ENCODE measurements around the gene GLIPR1L2. TPM values are rescaled to one million over a fixed set of nuclear protein-coding genes. Genes with fewer than 3 reads are reported as not detected.
"Not testable (repeated sequence)": the region's sequence is repeated elsewhere in the genome, so short reads cannot be mapped to it uniquely, and the experiment has no call there.

The GLIPR1L2 gene
- total RNA-seq: 0.57 TPM
- polyA plus RNA-seq: 2.1 TPM
- long read RNA-seq, donor 1: 0 reads
- long read RNA-seq, donor 2: 0 reads
- long read RNA-seq, donor 3: 0 reads
- long read RNA-seq, donor 4: 0 reads
- long read RNA-seq, donor 5, partial matches to known transcripts: 0 of 1 reads
- long read RNA-seq, donor 5, other reads (novel, unspliced or antisense): 0 of 1 reads
- long read RNA-seq, donor 6: 0 reads
- long read RNA-seq, donor 7: 0 reads
- long read RNA-seq, donor 8: 0 reads
- long read RNA-seq, donor 9, partial matches to known transcripts: 0 of 1 reads
- long read RNA-seq, donor 9, other reads (novel, unspliced or antisense): 0 of 1 reads
- long read RNA-seq, donor 10: 0 reads

- peak within 1 kb of the TSS; percentile 82 to 96 for H3K27ac ChIP-seq (ENCODE audit: low read depth in 1 of 2, low read length in 1 of 2)
- no peaks in the 10 kb centered on the region for H3K9me3 ChIP-seq (ENCODE audit: control insufficient read depth in 2 of 2, insufficient read depth in 1 of 2, low read length in 1 of 2)
- peak within 1 kb of the TSS; percentile 65 to 80 for H3K4me3 ChIP-seq (ENCODE audit: low read length in 2 of 2)
- no peaks in the 10 kb centered on the region for H3K27me3 ChIP-seq (ENCODE audit: control insufficient read depth in 2 of 2, insufficient read depth in 1 of 2, low read length in 1 of 2)
- H3K4me1 ChIP-seq (ENCODE audit: control insufficient read depth in 2 of 2, insufficient read depth in 2 of 2, low read length in 2 of 2): peaks cover 5 to 9% of the 10 kb centered on the region in 2 donors
- DNase-seq (ENCODE audit: low read depth in 6 of 9, low spot score in 9 of 9): peak; percentile 68 to 93 (median 81)
- WGBS: 3% methylated on average over 36 of the region's 36 CpGs
- H3K36me3 ChIP-seq (ENCODE audit: control insufficient read depth in 2 of 2, insufficient read depth in 2 of 2, low read length in 1 of 2): no peaks in the 10 kb centered on the region
Observed at GRCh38 chr12:75390899-75391538, at the start of gene GLIPR1L2. GLIPR1L2 (plus strand) TSS chr12:75391089; CDS start chr12:75391117, 28 bp downstream.

- H3K4me1 ChIP-seq (ENCODE audit: control insufficient read depth in 2 of 2, insufficient read depth in 2 of 2, low read length in 2 of 2): no peaks in the 10 kb centered on the region
Observed at GRCh38 chr12:75341873-75342272, 49.0 kb upstream of the GLIPR1L2 start.

GRCh38 chr12:75345531-75345930 is 45.4 kb upstream of the GLIPR1L2 start:
- Histone ChIP-seq H3K27ac (ENCODE audit: low read depth in 1 of 2, low read length in 1 of 2) (no peak overlapping the region), H3K36me3 (ENCODE audit: control insufficient read depth in 2 of 2, insufficient read depth in 2 of 2, low read length in 1 of 2) (no peaks in the 10 kb centered on the region), H3K4me3 (ENCODE audit: low read length in 2 of 2) (no peak overlapping the region), H3K9me3 (ENCODE audit: control insufficient read depth in 2 of 2, insufficient read depth in 1 of 2, low read length in 1 of 2) (peaks cover 0 to 4% of the 10 kb centered on the region in 2 donors), H3K4me1 (ENCODE audit: control insufficient read depth in 2 of 2, insufficient read depth in 2 of 2, low read length in 2 of 2) (peaks cover 5 to 9% of the 10 kb centered on the region in 2 donors), H3K27me3 (ENCODE audit: control insufficient read depth in 2 of 2, insufficient read depth in 1 of 2, low read length in 1 of 2) (no peaks in the 10 kb centered on the region)
- no peak for DNase-seq (ENCODE audit: low read depth in 6 of 9, low spot score in 9 of 9)
- WGBS: 95% methylated on average over 2 of the region's 2 CpGs

More at GRCh38 chr12:75341873-75342272, 49.0 kb upstream of the GLIPR1L2 start:
- WGBS: 99% methylated on average over 5 of the region's 5 CpGs
- Histone ChIP-seq H3K36me3 (ENCODE audit: control insufficient read depth in 2 of 2, insufficient read depth in 2 of 2, low read length in 1 of 2) (no peaks in the 10 kb centered on the region), H3K4me3 (ENCODE audit: low read length in 2 of 2) (no peak overlapping the region), H3K27ac (ENCODE audit: low read depth in 1 of 2, low read length in 1 of 2) (no peak overlapping the region), H3K9me3 (ENCODE audit: control insufficient read depth in 2 of 2, insufficient read depth in 1 of 2, low read length in 1 of 2) (peaks cover 0 to 4% of the 10 kb centered on the region in 2 donors), H3K27me3 (ENCODE audit: control insufficient read depth in 2 of 2, insufficient read depth in 1 of 2, low read length in 1 of 2) (no peaks in the 10 kb centered on the region)
- DNase-seq (ENCODE audit: low read depth in 6 of 9, low spot score in 9 of 9): no peak

GRCh38 chr12:75346215-75346614 is 44.7 kb upstream of the GLIPR1L2 start:
- WGBS: 95% methylated on average over 6 of the region's 6 CpGs
- not testable (repeated sequence) for H3K4me3 ChIP-seq (ENCODE audit: low read length in 2 of 2); H3K27me3 ChIP-seq (ENCODE audit: control insufficient read depth in 2 of 2, insufficient read depth in 1 of 2, low read length in 1 of 2); H3K9me3 ChIP-seq (ENCODE audit: control insufficient read depth in 2 of 2, insufficient read depth in 1 of 2, low read length in 1 of 2); DNase-seq (ENCODE audit: low read depth in 6 of 9, low spot score in 9 of 9); H3K36me3 ChIP-seq (ENCODE audit: control insufficient read depth in 2 of 2, insufficient read depth in 2 of 2, low read length in 1 of 2); H3K27ac ChIP-seq (ENCODE audit: low read depth in 1 of 2, low read length in 1 of 2)
- H3K4me1 ChIP-seq (ENCODE audit: control insufficient read depth in 2 of 2, insufficient read depth in 2 of 2, low read length in 2 of 2): peaks cover 5 to 10% of the 10 kb centered on the region in 2 donors

GRCh38 chr12:75349946-75350345 is 40.9 kb upstream of the GLIPR1L2 start:
- Histone ChIP-seq H3K9me3 (ENCODE audit: control insufficient read depth in 2 of 2, insufficient read depth in 1 of 2, low read length in 1 of 2) (peaks cover 0 to 2% of the 10 kb centered on the region in 2 donors), H3K36me3 (ENCODE audit: control insufficient read depth in 2 of 2, insufficient read depth in 2 of 2, low read length in 1 of 2) (no peaks in the 10 kb centered on the region), H3K27ac (ENCODE audit: low read depth in 1 of 2, low read length in 1 of 2) (no peak overlapping the region), H3K4me3 (ENCODE audit: low read length in 2 of 2) (no peak overlapping the region), H3K27me3 (ENCODE audit: control insufficient read depth in 2 of 2, insufficient read depth in 1 of 2, low read length in 1 of 2) (no peaks in the 10 kb centered on the region), H3K4me1 (ENCODE audit: control insufficient read depth in 2 of 2, insufficient read depth in 2 of 2, low read length in 2 of 2) (peaks cover 5 to 10% of the 10 kb centered on the region in 2 donors)
- no peak for DNase-seq (ENCODE audit: low read depth in 6 of 9, low spot score in 9 of 9)
- WGBS: 94% methylated on average over 4 of the region's 4 CpGs

GRCh38 chr12:75350413-75350812 is 40.5 kb upstream of the GLIPR1L2 start:
- Histone ChIP-seq H3K36me3 (ENCODE audit: control insufficient read depth in 2 of 2, insufficient read depth in 2 of 2, low read length in 1 of 2) (no peaks in the 10 kb centered on the region), H3K4me1 (ENCODE audit: control insufficient read depth in 2 of 2, insufficient read depth in 2 of 2, low read length in 2 of 2) (peaks cover 5 to 10% of the 10 kb centered on the region in 2 donors), H3K4me3 (ENCODE audit: low read length in 2 of 2) (no peak overlapping the region), H3K27ac (ENCODE audit: low read depth in 1 of 2, low read length in 1 of 2) (no peak overlapping the region), H3K9me3 (ENCODE audit: control insufficient read depth in 2 of 2, insufficient read depth in 1 of 2, low read length in 1 of 2) (peaks cover 0 to 2% of the 10 kb centered on the region in 2 donors), H3K27me3 (ENCODE audit: control insufficient read depth in 2 of 2, insufficient read depth in 1 of 2, low read length in 1 of 2) (no peaks in the 10 kb centered on the region)
- peak in 3 of 9 donors; percentile 4 to 46 (median 15) for DNase-seq (ENCODE audit: low read depth in 6 of 9, low spot score in 9 of 9)
- WGBS: 53% methylated on average over 2 of the region's 2 CpGs

GRCh38 chr12:75354011-75354410 is 36.9 kb upstream of the GLIPR1L2 start:
- H3K9me3 ChIP-seq (ENCODE audit: control insufficient read depth in 2 of 2, insufficient read depth in 1 of 2, low read length in 1 of 2): no peaks in the 10 kb centered on the region
- no peak for DNase-seq (ENCODE audit: low read depth in 6 of 9, low spot score in 9 of 9)
- H3K4me3 ChIP-seq (ENCODE audit: low read length in 2 of 2): no peak overlapping the region
- H3K4me1 ChIP-seq (ENCODE audit: control insufficient read depth in 2 of 2, insufficient read depth in 2 of 2, low read length in 2 of 2): peaks cover 5 to 10% of the 10 kb centered on the region in 2 donors
- H3K36me3 ChIP-seq (ENCODE audit: control insufficient read depth in 2 of 2, insufficient read depth in 2 of 2, low read length in 1 of 2): no peaks in the 10 kb centered on the region
- H3K27ac ChIP-seq (ENCODE audit: low read depth in 1 of 2, low read length in 1 of 2): no peak overlapping the region
- no peaks in the 10 kb centered on the region for H3K27me3 ChIP-seq (ENCODE audit: control insufficient read depth in 2 of 2, insufficient read depth in 1 of 2, low read length in 1 of 2)

- Histone ChIP-seq H3K27ac (ENCODE audit: low read depth in 1 of 2, low read length in 1 of 2) (no peak overlapping the region), H3K27me3 (ENCODE audit: control insufficient read depth in 2 of 2, insufficient read depth in 1 of 2, low read length in 1 of 2) (no peaks in the 10 kb centered on the region), H3K4me3 (ENCODE audit: low read length in 2 of 2) (no peak overlapping the region), H3K9me3 (ENCODE audit: control insufficient read depth in 2 of 2, insufficient read depth in 1 of 2, low read length in 1 of 2) (peaks cover 0 to 5% of the 10 kb centered on the region in 2 donors), H3K4me1 (ENCODE audit: control insufficient read depth in 2 of 2, insufficient read depth in 2 of 2, low read length in 2 of 2) (no peaks in the 10 kb centered on the region), H3K36me3 (ENCODE audit: control insufficient read depth in 2 of 2, insufficient read depth in 2 of 2, low read length in 1 of 2) (no peaks in the 10 kb centered on the region)
- no peak for DNase-seq (ENCODE audit: low read depth in 6 of 9, low spot score in 9 of 9)
Observed at GRCh38 chr12:75360920-75361319, 30.0 kb upstream of the GLIPR1L2 start.

- H3K27ac ChIP-seq (ENCODE audit: low read depth in 1 of 2, low read length in 1 of 2): no peak overlapping the region
- peaks cover 0 to 5% of the 10 kb centered on the region in 2 donors for H3K9me3 ChIP-seq (ENCODE audit: control insufficient read depth in 2 of 2, insufficient read depth in 1 of 2, low read length in 1 of 2)
- 79% methylated on average over 1 of the region's 1 CpG for WGBS
- no peak overlapping the region for H3K4me3 ChIP-seq (ENCODE audit: low read length in 2 of 2)
- DNase-seq (ENCODE audit: low read depth in 6 of 9, low spot score in 9 of 9): no peak
- no peaks in the 10 kb centered on the region for H3K36me3 ChIP-seq (ENCODE audit: control insufficient read depth in 2 of 2, insufficient read depth in 2 of 2, low read length in 1 of 2)
- H3K4me1 ChIP-seq (ENCODE audit: control insufficient read depth in 2 of 2, insufficient read depth in 2 of 2, low read length in 2 of 2): no peaks in the 10 kb centered on the region
- H3K27me3 ChIP-seq (ENCODE audit: control insufficient read depth in 2 of 2, insufficient read depth in 1 of 2, low read length in 1 of 2): no peaks in the 10 kb centered on the region
Observed at GRCh38 chr12:75361408-75361807, 29.5 kb upstream of the GLIPR1L2 start.
